GM19438 (cell line): ENCODE results near the gene CTIF.

Experiments
- ATAC-seq: cut with Tn5 transposase; IDR thresholded peaks from one replicate; pipeline ENCODE4 v1.9.1; 2021; ENCODE audit warnings: low read depth; ENCODE audit not compliant: unreplicated experiment

The CTIF gene

DNA sequence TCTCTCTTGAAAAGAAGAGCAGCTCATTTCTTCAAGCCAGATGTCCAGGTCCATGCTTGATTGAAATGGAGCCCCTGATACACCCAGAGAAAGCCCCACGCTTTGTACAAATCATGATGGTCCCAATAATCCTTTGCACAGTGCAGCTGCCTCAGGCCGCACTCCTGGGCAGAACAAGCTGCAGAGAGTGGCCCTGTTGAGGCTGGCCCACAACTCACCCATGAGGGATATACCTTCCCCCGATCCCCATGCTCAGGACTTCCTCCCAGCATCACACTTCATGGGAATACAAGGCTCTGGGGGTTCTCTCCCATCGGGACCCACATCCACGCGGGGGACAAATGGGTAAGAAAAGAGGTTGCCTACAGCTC, 181.8 kb downstream of the CTIF start:
- ATAC-seq, result no peak

DNA sequence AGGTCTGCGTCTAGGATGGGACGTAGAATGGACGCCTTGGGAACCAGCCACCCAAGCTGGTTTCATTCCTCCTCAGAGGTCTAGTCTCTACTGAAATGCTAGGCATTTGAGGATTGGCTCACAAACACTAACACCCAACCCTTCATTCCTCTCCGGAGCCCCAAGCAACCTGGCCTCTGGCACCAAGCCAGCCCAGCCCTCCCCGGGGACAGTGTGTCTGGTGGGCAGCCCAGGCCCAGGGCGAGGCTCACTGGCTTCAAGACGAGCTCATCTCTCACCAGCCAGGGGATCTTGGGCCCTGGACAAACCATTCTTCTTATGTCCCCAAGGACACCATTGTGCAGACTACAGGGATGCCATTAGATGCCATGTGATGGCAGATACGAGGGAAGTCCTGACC, 182.5 kb downstream of the CTIF start:
- no peak for ATAC-seq

DNA sequence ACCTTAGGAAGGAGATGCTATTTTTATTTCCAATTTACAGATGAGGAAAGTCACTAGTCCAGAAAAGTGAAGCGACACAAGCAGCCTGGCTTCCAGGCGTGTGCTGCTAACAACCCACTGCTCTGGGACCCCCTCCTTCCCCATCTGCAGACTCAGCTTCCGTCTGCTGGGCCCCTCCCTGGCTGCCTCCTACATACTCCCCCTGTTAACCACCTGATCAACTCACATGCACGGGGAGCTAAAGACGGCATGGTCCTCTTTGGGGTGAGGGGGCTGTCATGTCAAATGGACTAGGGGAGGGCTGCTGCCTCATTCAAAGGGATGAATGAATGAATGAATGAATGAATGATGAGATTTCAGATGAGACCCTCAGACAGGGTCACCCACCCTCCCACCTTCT, 184.2 kb downstream of the CTIF start:
- no peak for ATAC-seq

DNA sequence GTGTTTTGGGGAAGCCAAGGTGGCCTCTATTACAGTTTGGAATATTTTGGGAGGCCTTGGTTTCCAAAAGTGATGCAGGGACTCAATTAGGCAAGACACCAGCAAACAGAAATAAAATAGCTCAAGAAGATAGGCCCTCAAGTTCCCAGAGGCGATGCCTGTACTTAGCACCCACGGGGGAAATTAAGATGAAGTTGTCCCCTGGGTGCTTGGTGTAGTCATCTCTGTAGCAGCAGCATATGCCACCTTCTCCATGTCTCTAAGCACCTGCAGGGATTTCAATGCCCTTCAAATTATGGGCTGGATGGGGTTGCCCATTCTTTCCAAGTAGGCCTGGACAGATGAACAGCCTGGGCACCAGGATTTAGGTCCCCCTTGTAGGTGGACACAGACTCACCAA, 185.0 kb downstream of the CTIF start:
- no peak for ATAC-seq

DNA sequence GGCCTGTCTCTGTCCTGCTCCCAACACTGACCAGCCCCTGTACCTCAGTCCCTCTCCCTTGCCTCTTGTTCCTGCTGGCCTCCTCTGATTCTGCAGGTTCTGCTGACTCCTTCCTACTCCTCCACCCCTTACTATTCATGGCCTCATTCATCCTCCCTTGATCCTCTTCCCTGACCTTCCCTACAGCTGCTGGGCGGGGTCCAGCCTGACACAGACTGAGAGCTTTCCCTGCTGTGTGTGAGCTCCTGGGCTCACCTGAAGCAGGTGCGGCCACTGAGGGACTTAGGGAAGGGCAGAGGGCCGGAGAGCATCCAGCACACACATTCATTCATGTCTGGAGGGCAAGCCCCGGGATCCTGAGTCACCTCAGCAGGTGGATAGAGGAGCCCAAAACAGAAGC, 185.6 kb downstream of the CTIF start:
- no peak for ATAC-seq

DNA sequence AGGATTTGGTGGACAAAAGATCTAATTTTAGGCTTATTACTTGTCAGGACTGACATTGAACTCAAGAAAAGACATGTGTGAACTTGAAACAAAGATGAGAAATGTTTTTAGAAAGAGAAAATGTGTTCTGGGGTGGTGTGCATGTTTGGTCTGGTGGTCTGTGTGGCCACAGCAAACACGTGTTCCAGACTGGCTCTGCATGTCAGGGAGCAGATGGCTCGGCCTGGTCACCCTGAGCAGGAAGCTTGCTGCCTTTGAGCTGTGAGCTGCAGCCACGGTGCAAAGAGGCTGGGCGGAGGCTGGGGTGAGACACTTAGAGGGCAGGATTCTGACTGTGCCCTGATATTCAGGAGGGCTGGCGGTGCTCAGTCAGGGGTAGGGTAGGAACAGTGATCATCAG, 186.1 kb downstream of the CTIF start:
- no peak for ATAC-seq

DNA sequence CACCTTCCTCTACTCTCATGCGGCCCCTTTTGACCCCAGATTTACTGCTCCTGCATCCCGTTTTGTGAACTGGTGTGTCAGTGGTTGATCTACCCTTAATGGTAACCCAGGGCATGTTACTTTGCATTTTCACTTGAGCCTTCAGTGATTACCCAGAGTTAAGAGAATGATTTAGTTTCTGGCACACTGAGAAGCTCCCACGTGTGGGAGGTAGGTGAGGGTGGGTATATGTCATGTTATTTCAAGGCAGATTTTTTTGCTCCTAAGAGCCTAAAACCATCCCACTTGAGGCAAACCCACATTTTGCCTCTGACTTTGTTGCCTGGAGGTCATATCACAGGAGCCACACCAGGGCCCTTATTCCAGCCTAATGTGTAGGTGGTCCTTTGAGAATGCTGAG, 186.7 kb downstream of the CTIF start:
- no peak for ATAC-seq

DNA sequence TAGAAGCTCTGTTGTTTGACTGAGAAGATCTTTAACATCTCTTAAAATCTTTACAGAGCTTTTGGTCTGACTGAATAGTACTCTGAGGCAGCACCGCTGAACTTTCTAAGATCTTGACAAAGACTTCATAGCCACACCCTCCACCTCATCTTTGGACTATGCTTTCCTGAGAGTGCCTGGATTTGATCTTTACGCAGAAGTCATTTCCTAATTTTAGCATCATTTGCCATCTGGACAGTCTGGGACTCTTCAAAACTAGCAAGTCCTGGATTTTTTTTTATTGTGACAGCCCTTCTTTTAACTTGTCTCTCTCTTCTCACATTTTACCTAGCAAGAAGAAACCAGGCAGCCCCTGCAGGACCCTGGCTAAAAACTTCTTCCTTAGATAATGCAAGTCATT, 188.8 kb downstream of the CTIF start:
- no peak for ATAC-seq

DNA sequence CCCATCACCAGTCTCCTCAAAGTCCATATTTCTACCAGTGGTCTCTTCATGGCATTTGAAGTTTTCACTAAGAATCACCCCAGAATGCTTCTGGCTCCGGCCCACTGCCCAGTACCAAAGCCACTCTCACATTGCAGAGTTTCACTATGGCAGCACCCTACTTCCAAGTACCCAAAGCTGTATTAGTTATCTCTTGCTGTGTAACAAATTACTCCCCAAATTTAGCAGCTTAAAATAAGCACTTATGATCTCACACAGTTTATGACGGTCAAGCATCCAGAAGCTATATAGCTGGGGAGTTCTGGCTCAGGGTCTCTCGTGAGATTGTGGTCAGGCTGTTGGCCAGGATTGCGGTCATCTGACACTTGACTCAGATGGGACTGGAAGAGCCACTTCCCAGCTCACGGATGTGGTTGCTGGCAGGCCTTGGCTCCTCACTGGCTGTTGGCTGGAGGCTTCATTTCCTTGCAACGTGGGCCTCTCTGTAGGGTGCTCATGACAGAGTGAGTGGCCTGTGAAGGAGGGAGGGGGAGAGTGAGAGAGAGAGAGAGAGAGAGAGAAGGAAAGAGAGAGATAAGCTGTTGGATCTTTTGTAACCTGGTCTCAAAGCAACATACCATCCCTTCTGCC, 189.5 kb downstream of the CTIF start:
- ATAC-seq, result no peak

DNA sequence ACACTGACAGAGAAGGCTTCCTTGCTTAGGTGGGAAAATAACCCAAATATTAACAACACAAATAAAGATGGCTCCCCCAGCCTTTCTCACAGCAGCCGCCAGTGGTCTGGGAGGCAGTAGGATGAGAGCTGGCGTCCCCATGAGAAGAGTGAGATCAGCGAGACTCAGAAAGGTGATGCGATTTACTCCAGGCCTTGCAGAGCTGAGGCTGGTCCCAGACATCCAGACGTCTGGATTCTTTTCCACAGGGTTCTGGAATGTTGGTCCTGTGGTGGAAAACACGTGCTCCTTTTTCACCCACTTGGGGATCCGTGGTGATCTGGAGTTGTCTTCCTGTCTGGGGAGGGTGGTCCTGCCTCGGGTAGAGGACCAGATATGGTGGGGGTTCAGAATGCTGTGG, 190.6 kb downstream of the CTIF start:
- no peak for ATAC-seq

DNA sequence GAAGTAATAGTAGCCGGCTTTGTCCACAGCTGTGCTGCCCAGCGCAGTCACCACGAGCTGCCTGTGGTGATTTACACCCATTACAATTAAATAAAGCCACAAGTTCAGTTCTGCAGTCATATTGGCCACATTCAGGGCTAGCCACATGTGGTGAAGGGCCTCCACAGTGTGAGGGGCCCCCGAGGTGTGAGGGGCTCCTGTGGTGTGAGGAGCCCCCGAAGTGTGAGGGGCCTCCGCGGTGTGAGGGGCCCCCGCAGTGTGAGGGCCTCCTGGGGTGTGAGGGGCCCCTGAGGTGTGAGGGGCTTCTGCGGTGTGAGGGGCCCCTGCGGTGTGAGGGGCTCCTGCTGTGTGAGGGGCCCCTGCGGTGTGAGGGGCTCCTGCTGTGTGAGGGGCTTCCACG, 191.2 kb downstream of the CTIF start:
- ATAC-seq, result no peak

DNA sequence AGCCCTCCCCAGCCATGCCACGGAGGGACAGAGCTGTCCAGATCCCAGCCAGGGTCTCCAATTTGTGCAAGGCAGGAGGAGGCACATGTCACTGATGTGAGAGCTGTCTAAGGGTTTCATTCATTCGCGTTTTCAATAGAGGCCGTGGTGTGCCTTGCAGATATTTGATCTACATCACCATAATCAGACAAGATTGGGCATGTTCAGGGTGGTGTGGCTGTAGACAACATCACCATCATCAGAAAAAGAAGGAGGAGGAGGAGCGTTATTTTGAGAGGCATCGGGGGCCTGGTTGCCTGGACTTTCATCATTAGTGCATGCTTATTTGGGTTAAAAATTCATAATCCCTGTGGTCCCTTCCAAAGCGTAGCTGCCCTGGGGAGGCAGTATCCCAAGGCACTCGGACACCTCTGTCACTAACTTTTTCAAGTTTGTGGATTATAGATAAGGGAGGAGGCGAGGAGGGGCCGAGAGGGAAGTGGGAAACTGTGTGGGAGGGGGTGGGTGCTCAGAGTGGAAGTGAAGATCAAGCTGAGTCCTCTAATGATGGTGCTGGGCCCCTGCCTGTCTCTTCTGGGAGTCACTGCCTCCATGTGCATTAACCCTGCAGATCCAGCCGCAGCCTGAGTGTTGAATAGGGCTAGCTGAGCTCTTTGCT, 194.1 kb downstream of the CTIF start:
- no peak for ATAC-seq

DNA sequence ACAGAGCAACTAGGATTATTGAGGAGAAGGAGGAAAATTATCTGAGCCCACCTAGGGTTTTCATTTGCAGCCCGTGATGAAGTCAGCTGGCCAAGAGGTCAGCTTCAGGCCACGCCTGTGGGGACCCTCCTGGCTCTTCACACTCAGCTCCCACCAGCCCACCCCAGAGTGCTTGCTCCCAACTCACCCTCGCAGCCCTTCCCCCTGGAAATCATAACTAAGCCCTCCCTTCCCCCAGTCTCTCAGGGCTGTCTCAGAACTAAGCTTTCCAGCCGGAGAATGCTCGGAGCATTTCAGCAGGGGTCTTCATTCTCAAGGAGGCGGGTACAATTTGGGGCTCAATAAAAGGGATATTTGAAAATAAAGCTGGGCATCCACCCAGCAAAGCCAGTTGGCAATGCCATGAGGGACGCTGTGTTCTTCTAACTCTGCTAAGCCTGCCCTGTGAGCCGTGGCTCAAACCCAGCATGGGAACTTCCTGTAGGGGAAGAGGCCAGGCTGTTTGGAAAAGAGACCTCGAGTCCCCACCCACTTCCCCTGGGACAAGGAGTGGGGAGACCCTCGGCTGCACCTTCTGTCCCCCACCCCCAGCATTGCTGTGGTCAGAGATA, 194.9 kb downstream of the CTIF start:
- ATAC-seq, result no peak

DNA sequence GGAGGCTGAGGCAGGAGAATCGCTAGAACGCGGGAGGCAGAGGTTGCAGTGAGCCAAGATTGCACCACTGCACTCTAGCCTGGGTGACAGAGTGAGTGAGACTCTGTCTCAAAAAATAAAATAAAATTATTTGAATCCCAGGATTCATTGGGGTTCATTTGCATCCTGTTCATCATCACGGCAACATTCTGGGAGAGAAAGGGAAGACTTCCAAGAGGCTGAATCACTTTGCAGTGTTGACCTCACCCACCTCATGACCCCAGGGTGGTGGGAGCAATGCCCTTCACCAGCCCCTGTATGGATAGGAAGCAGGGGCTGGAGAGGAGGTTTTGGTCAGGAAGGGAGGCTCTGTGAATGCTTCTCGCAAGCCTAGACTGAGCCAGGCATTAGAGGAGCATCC, 195.6 kb downstream of the CTIF start:
- ATAC-seq, result no peak

DNA sequence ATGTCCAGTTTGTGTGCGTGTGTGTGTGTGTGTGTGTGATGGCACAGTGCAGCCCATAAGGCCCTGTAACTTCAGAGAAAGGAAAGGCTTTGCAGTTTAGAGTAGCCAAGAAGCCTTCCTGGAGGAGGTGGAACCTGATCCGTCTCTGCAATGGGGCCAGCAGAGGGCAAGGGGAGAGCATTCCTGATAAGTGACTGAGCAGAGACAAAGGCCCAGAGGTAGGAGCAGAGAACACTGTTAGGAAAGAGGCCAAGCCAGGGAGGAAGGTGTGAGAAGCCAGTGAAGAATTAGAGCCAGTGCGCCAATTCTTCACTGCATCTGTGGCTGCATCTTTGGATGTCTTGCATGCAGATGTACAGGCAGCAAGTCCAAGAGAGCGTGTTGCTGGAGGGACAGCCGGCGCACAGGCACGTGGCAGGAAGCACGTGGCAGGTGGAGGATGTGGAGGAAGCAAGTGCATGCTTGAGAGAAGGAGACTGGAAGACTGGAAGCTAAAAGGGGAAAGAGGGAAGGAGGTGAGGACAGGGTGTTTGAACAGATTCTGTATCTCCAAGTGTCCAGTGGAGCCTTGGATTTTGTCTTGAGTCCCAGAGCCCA, 196.3 kb downstream of the CTIF start:
- ATAC-seq, result no peak

DNA sequence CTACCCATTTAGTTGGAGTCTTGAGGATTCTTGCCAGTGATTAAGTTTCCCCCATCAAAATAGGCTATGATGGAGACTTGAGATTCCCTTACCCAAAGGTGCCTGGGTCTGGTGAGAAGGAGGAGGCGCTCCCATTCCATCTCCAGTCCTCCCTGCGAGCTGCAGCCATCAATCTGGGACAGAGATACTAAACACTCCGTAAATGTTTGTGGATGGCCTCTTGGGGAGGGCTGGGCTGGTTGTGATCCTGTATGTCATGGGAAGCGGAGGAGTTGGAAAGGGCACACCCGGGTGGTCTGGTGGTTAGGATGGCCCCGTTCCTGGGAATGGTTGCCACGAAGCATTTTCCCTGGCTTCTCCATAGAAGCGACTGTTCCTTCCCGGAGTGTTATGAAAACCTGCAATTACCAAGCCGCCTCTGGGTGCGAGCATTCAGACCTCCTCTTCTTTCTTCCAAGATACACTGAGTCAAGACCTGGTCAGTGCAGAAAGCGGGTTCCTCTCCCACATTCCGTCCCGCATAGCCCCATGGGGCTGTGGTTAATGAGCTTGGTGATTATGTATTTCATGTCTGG, 196.9 kb downstream of the CTIF start:
- ATAC-seq, result no peak

DNA sequence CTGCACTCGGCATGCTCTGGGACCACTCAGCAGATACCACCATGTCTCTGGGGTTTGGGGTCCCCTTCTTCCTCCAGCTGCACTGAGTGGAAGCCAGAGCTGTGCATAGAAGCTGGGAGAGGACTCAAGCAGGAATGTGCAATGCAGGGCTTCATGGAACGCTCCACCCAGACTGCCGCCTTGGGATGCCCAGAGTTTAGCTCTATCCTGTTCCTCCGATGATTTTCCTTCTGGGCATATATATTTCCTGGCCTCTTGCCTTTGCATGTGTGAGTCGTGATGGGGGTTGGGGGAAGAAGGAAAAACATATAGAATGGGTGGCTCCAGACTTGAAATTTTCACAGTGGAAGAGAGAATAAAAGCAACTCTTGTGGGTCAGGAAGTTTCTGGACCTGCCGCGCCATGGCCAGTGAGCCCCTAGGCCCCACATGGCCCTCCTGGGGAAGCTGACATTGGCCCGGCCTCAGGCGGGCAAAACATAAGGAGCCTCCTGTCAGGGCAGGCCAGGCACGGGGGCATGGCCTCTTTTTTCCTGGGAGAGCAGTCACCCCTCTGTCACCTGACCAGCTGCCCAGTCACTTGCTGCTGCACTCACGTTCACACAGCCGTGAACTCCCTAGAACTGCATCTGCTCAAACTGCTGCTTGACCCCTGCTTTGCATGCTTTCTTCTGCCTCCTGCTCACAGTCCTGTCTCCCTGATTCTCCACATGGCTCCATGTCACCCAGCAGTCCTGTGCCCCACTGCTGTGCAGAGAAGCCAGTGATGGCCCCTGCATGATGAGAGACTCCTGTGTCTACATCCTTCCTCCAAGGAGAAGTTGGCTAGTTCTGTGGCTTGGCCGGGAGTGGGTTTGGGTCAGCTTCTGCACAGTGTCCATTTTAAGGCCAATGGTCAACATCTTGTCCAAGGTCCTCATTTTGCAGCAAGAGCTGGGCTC, 197.8 kb downstream of the CTIF start:
- no peak for ATAC-seq

DNA sequence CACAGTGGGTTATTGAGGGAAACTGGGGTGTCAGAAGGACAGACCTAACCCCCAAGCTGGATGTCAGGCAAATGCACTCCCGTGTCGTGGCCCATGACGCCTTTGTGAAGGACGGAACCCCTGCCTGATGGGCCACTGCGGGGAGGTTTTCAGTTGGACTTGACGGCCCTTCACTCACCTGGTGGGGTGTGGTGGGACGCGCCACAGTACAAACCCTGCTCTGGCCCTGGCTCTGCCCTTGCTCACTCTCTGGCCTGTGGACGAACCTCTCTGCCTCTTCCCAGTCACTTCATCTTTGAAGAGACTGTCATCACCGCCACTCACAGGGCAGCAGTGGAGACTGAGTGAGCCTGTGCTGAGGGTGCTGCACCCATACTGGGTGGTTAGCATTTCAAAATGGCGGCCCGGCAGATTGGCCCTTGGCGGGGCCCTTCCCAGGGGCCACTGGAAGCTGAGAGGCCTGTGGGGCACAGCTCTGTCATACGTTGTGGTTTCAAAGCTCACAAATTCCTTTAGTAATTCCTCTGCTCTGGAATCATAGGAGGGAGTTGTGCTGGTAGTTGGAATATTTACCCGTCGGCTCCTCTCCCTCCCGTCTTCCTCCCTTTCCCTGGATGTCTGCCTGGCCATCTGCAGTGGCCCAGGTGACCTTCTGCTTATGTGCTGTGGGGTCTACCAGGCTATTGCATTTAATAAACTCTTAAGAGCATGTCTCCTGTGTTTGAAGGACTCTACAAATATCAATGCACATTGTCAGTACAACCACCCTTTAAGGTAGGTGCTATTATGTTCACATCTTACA, 200.6 kb downstream of the CTIF start:
- ATAC-seq, result no peak

DNA sequence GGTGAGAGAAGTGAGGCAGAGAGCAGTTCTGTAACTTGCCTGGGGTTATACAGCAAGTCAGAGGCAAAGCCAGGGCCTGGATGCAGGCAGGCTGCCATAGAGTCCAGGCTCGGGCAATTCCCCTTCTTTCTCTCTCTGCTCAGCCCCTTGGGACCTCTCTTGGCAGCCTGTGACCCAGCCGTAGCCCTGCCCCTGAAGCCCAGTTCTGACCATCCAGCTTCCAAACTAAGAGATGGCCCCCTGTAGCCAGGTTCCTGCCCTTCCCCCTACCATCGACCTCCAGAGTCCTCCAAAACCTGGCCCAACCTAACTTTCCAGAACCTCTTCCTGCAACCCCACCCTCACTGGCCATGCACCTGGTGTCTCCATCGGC, 201.2 kb downstream of the CTIF start:
- no peak for ATAC-seq
